Mesenteric fat pad (tissue), 1 donor: ENCODE data around the gene ADAMTS17. TPM values are rescaled to one million over a fixed set of nuclear protein-coding genes. Genes with fewer than 3 reads are reported as not detected.
"Not testable (repeated sequence)": the region's sequence is repeated elsewhere in the genome, so short reads cannot be mapped to it uniquely, and the experiment has no call there.

ENCODE experiments used
- DNase-seq: peaks from one replicate; pipeline ENCODE4 v3.0.0-alpha.2; 2020; ENCODE audit warnings: low spot score
- total RNA-seq: library from RNA; stranded (reverse); fragmentation: NEBNext Ultra II Directional; extraction: Animal tissue kit (Norgen Biotek cat#: 25700); gene quantifications from one replicate; pipeline ENCODE4 v1.2.1, GENCODE V29; 2021
- donor health status: DM: yes; HTN: yes; CAD: no.

Gene ADAMTS17
- total RNA-seq, 1 donor from 2014 or later = 2.3 TPM

DNA sequence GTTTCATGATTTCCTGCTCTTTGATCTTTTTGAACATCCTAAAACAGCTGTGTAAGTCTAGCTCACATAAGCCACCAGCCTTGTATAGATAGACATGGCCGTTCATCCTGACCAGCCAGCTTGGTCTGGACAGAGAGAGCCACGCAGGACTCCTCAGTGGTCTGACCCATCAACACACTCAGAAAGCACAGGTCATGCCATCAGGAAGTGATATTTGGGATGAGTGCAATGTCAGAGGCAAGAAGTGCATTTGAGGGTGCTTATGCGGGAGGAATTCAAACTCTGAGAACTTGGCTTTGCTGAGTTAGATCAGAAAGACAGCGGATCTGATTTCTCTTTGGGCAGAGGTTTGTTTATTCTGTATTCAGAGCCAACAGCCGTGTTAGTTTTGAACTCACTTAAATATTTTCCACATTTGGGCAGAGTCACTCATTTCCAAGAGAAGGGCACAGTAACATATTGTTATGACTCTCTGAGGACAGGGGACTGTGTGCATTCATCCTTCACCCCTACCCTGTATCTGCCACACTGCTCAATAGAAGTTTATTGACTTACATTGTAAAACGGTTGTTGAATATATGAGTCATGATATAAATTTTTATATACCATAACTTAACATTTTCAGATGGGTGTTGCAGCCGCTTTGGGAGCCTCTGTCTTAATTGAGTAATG is 383.2 kb downstream of the ADAMTS17 start:
- DNase-seq = peak; percentile 14

- DNase-seq = no peak
Measured at GRCh38 chr15:99957642-99958013, 384.1 kb downstream of the ADAMTS17 start.

GRCh38 chr15:99956820-99957641 is 384.7 kb downstream of the ADAMTS17 start:
- peak; percentile 65 for DNase-seq

DNA sequence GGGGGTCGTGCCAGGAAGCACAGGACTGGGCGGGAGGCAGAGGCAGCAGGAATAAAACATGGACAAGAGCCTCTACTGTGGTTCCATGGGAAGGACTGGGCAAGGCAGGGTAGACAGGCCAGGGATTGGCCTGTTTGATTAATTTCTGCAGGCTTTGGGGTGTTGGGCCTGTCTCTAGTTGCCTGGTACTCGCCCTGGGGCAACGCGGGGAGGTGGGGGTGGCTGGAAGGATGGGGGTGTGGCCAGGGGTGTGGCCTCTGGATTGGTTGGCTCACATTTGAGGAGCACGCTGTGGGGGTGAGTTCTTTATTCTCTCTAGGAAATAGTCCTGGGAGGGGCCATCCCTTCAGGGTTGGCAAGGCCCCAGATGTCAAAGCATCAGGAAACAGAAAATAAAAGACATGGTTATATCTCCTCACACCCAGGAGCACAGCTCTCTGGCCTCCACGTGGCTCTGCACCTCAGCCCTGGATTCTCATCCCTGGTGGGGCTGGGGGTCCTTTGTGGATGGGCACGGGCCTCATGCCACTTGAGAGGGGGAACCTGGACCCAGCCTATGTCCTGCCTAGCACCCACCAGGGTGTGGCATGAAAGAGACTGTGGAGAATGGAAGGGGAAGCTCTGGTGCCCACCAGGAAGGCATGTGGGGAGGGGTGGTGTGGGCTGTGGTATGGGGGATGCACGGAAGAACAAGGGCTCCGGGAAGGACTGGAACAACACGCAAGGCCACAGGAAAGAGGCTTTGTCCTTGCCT is 385.6 kb downstream of the ADAMTS17 start:
- DNase-seq = peak; percentile 59

- DNase-seq = peak; percentile 41
Measured at GRCh38 chr15:99955532-99955931, 386.2 kb downstream of the ADAMTS17 start.

DNA sequence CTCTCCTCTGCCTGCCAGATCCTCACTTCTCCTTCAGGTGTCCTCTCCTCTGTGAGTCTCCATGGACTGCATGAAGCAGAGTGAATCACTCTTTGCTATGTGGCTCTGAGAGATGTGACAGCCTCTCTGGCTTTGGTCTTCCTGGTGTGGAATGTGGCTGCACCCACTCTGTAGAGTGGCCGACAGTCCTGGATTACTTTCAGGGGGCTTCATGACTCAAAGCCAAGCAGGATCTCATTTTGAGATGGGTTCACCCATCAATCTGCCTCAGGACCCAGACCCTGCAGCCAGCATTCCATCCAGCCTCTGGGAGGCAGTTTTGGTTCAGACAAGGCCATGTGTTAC is 386.6 kb downstream of the ADAMTS17 start:
- peak; percentile 39 for DNase-seq

GRCh38 chr15:99954361-99955180 is 387.2 kb downstream of the ADAMTS17 start:
- DNase-seq = peak; percentile 76

GRCh38 chr15:99953886-99954285 is 387.9 kb downstream of the ADAMTS17 start:
- peak; percentile 37 for DNase-seq

- no peak for DNase-seq
Measured at GRCh38 chr15:99951511-99951910, 390.3 kb downstream of the ADAMTS17 start.

- no peak for DNase-seq
Measured at GRCh38 chr15:99944131-99944530, 397.6 kb downstream of the ADAMTS17 start.

GRCh38 chr15:99943466-99943865 is 398.3 kb downstream of the ADAMTS17 start:
- DNase-seq = peak; percentile 35

DNA sequence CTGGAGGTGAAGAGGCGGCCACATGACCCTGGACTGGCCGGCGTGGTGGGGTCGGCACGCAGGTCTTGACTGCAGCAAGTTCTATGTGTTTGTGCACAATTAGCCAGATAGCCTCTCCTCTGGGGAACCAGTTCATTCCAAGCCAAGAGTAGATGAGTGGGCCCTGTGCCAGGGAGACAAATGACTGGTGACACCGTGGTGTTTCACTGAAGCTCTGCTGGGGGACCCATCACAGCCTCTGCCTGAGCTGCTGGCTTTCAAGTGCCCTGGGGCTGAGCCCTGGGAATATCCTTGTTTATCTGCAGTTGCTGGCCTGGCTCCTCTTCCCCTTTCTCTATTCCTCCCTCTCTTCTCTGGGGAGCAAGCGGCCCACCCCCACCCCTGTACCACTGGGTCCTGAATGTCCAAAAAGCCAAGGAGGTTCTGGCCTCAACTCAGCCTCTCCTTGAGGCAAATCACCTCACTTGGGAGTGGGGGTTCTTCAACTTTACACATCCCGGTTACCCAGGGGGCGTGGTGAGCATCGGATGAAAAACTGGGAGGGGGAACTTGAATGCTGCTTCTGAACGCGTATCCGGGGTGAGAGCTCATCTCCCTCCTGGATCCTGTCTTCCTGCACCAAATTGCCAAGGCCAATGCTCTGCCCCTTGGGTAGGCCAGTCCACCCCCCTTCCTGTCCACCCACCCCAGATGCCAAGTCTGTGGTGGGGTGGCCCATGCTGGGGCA is 408.9 kb downstream of the ADAMTS17 start:
- no peak for DNase-seq

GRCh38 chr15:99931703-99932603 is 409.8 kb downstream of the ADAMTS17 start:
- no peak for DNase-seq

GRCh38 chr15:99930696-99931095 is 411.1 kb downstream of the ADAMTS17 start:
- no peak for DNase-seq

GRCh38 chr15:99929266-99929665 is 412.5 kb downstream of the ADAMTS17 start:
- no peak for DNase-seq

- DNase-seq = no peak
Measured at GRCh38 chr15:99928429-99928981, 413.3 kb downstream of the ADAMTS17 start.

- DNase-seq = not testable (repeated sequence)
Measured at GRCh38 chr15:99926532-99926931, 415.2 kb downstream of the ADAMTS17 start.

DNA sequence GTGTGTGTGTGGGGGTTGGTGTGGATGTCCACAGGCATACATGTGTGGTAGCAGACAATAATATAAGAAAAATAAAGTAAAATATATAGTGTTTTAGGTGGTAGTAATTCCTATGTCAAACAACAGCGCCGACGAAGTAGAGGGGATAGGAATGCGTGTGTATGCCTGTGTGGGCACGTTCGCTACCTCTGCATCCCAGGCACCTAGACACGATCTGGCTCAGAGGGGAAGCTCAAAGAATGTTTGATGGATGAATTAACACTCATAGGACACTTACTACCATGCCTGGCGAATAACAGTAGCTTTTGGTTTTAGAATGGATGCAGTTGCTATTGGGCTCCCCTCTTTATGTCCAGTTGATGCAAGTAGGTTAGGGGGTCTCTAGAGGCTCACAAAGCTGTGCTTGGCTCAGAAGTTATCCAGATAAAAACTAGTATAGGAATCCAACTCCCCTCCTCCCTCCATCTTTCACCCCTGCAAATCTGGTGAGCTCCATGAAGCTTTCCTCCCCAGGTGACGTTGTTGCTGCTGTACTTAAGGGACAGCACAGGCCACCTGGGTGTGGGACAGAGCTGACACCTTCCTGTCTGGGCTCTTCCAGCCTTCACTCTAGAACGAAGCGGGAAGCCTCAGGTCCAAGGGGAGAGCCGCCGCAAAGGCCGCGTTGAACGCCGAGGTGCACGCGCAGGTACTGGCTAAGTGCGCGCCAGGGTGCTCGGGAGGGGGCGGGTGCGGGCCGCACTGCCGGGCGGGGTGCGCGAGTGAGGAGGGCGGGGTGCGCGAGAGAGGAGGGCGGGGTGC is 415.9 kb downstream of the ADAMTS17 start:
- no peak for DNase-seq
